GM10266 (cell line): ENCODE results near the gene CACNA1A.

ENCODE experiments used
- DNase-seq: peaks from one replicate; pipeline ENCODE4 v3.0.0; 2012; ENCODE audit errors: extremely low spot score
- CTCF ChIP-seq: IDR thresholded peaks from 2 replicates; pipeline ENCODE4 v1.5.1; 2012; ENCODE audit warnings: mild to moderate bottlenecking, low read depth; ENCODE audit not compliant: control insufficient read depth, insufficient read depth; ENCODE audit errors: missing control alignments

The CACNA1A gene

GRCh38 chr19:13408889-13409518 is 97.3 kb downstream of the CACNA1A start:
- DNase-seq, result no peak
- no peak for TF ChIP-seq CTCF

GRCh38 chr19:13404236-13404635 is 102.0 kb downstream of the CACNA1A start:
- no peak for DNase-seq
- no peak for TF ChIP-seq CTCF

GRCh38 chr19:13401388-13401787 is 104.9 kb downstream of the CACNA1A start:
- no peak for DNase-seq
- TF ChIP-seq CTCF, result no peak

GRCh38 chr19:13400296-13400695 is 106.0 kb downstream of the CACNA1A start:
- DNase-seq, result no peak
- no peak for TF ChIP-seq CTCF

GRCh38 chr19:13399746-13400145 is 106.5 kb downstream of the CACNA1A start:
- no peak for TF ChIP-seq CTCF
- no peak for DNase-seq

GRCh38 chr19:13398780-13399726 is 107.2 kb downstream of the CACNA1A start:
- no peak for DNase-seq
- no peak for TF ChIP-seq CTCF

GRCh38 chr19:13398182-13398581 is 108.1 kb downstream of the CACNA1A start:
- DNase-seq, result no peak
- TF ChIP-seq CTCF, result no peak
